ENCODE results near the gene RNF151. TPM values are rescaled to one million over a fixed set of nuclear protein-coding genes. Genes with fewer than 3 reads are reported as not detected.

RNF151 gene
- total and polyA plus RNA-seq, 10 of the 15 experiments (the other 5 are each of a cell fraction or from before 2014, with no cell fraction given), result 0.17 to 0.56 TPM; not detected in 8

GRCh38 chr16:2003827-2004641 lies 37.4 kb downstream of the RNF151 start (continued):
- peak; percentile 66; the same call in 1 of the 2 replicates for TF ChIP-seq SMC3 (IDR thresholded peaks at IDR 0.05; ENCODE audit: borderline replicate concordance, low read length)
- no peak for TF ChIP-seq BCL3 (IDR thresholded peaks at IDR 0.05; ENCODE audit: borderline replicate concordance, insufficient read depth, low read depth, low read length, poor library complexity, severe bottlenecking)
- TF ChIP-seq TCF3 (IDR thresholded peaks at IDR 0.05; ENCODE audit: borderline replicate concordance, insufficient read depth, low read depth, low read length), result 0 out of 2 replicates have a peak, but pooled peaks have one; percentile 56
- TF ChIP-seq SP1 (IDR thresholded peaks at IDR 0.05; ENCODE audit: low read depth, low read length), result peak; percentile 75
- TF ChIP-seq ZZZ3 (IDR thresholded peaks at IDR 0.05; ENCODE audit: control insufficient read depth, insufficient read length, low read depth), result no peak
- TF ChIP-seq SRF (IDR thresholded peaks at IDR 0.05; ENCODE audit: low read depth in 2 of 2, low read length in 2 of 2), result no peak
- TF ChIP-seq CEBPZ (IDR thresholded peaks at IDR 0.05; ENCODE audit: low read depth, low read length), result no peak
- 0 out of 2 replicates have a peak, but pooled peaks have one; percentile 27 for TF ChIP-seq IKZF1 (conservative IDR thresholded peaks at IDR 0.05)
- TF ChIP-seq CHD2 (IDR thresholded peaks at IDR 0.05; ENCODE audit: borderline replicate concordance, low read depth, low read length), result no peak
- TF ChIP-seq PAX5 (IDR thresholded peaks at IDR 0.05; ENCODE audit: borderline replicate concordance, low read depth, low read length), result no peak
- TF ChIP-seq NFYA (IDR thresholded peaks at IDR 0.05; ENCODE audit: borderline replicate concordance, low read depth, low read length), result no peak
- TF ChIP-seq RAD21 (IDR thresholded peaks at IDR 0.05; ENCODE audit: insufficient read depth, low read depth, low read length), result peak; percentile 43
- TF ChIP-seq FOS (IDR thresholded peaks at IDR 0.05; ENCODE audit: borderline replicate concordance, extremely low read depth, insufficient read length), result no peak
- TF ChIP-seq SKIL (IDR thresholded peaks at IDR 0.05; ENCODE audit: low read depth, poor library complexity, severe bottlenecking), result no peak
- peak; percentile 51; the same call in 1 of the 2 replicates for TF ChIP-seq ESRRA (IDR thresholded peaks at IDR 0.05; ENCODE audit: low read length)
- TF ChIP-seq ELK1 (IDR thresholded peaks at IDR 0.05; ENCODE audit: low read depth, low read length), result no peak
- TF ChIP-seq ATF7 (IDR thresholded peaks at IDR 0.05; ENCODE audit: low read depth), result no peak
- TF ChIP-seq NR2C1 (IDR thresholded peaks at IDR 0.05), result 0 out of 2 replicates have a peak, but pooled peaks have one; percentile 15
- no peak for TF ChIP-seq CBX3 (IDR thresholded peaks at IDR 0.05; ENCODE audit: borderline replicate concordance, low read depth)
- no peak for TF ChIP-seq NFXL1 (IDR thresholded peaks at IDR 0.05; ENCODE audit: borderline replicate concordance)

All from GM12878 (cell line).